ENCODE data around the gene CACNA1S. TPM values are rescaled to one million over a fixed set of nuclear protein-coding genes. Genes with fewer than 3 reads are reported as not detected.
A peak's percentile ranks its signal among the peaks of the same experiment; 100 is the strongest.

The CACNA1S gene
- polyA plus RNA-seq, 1 of the 3 experiments (the other 2 are of a cell fraction) = not detected

- no peak for DNase-seq
- Histone ChIP-seq H3K4me1 (ENCODE audit: control insufficient read depth in 1 of 2, insufficient read depth in 2 of 2, low read depth in 1 of 2, low read length in 1 of 2) (peaks cover 9 to 19% of the 10 kb centered on the region in 2 experiments; a peak in 2 of 4 replicates), H3K9me3 (no peaks in the 10 kb centered on the region), H2AFZ (ENCODE audit: low read depth) (no peak overlapping the region), H4K20me1 (ENCODE audit: insufficient read depth) (peaks cover 9% of the 10 kb centered on the region; the same call in 1 of the 2 replicates), H3F3A (replicated peaks; ENCODE audit: insufficient read depth) (peaks cover 19% of the 10 kb centered on the region), H3K27ac (ENCODE audit: low read depth in 2 of 2, low read length in 1 of 2) (peak overlapping the region in 1 of 2 experiments; percentile 76; a peak in 1 of 4 replicates), H3K27me3 (ENCODE audit: insufficient read depth) (no peaks in the 10 kb centered on the region), H3K9ac (no peak overlapping the region), H3K4me2 (peak overlapping the region; percentile 32; the same call in 1 of the 2 replicates), H3K9me2 (no peaks in the 10 kb centered on the region), H3K4me3 (ENCODE audit: low read depth in 2 of 2, low read length in 1 of 2) (no peak overlapping the region), H3K36me3 (replicated peaks in 1 of 2; ENCODE audit: control insufficient read depth in 1 of 2, insufficient read depth in 2 of 2, low read length in 1 of 2) (peaks cover 8 to 57% of the 10 kb centered on the region in 2 experiments), H3K79me2 (ENCODE audit: insufficient read depth) (no peaks in the 10 kb centered on the region)
- TF ChIP-seq FOSL2 (IDR thresholded peaks at IDR 0.05; ENCODE audit: borderline replicate concordance, low read depth) (no peak), TCF12 (IDR thresholded peaks at IDR 0.05) (no peak), CHD2 (IDR thresholded peaks at IDR 0.05; ENCODE audit: low read length, partially characterized antibody) (no peak), MXI1 (IDR thresholded peaks at IDR 0.05; ENCODE audit: low read depth, low read length) (no peak), NRF1 (IDR thresholded peaks at IDR 0.05; ENCODE audit: low read depth, low read length) (no peak), RCOR1 (IDR thresholded peaks at IDR 0.05; ENCODE audit: low read length) (no peak), EZH2phosphoT487 (IDR thresholded peaks at IDR 0.05; ENCODE audit: borderline replicate concordance, low read depth) (no peak)
- TF ChIP-seq, protein P1, sequence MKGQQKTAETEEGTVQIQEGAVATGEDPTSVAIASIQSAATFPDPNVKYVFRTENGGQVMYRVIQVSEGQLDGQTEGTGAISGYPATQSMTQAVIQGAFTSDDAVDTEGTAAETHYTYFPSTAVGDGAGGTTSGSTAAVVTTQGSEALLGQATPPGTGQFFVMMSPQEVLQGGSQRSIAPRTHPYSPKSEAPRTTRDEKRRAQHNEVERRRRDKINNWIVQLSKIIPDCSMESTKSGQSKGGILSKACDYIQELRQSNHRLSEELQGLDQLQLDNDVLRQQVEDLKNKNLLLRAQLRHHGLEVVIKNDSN (IDR thresholded peaks at IDR 0.05; ENCODE audit: borderline replicate concordance, low read depth) = no peak
- TF ChIP-seq, protein P2, sequence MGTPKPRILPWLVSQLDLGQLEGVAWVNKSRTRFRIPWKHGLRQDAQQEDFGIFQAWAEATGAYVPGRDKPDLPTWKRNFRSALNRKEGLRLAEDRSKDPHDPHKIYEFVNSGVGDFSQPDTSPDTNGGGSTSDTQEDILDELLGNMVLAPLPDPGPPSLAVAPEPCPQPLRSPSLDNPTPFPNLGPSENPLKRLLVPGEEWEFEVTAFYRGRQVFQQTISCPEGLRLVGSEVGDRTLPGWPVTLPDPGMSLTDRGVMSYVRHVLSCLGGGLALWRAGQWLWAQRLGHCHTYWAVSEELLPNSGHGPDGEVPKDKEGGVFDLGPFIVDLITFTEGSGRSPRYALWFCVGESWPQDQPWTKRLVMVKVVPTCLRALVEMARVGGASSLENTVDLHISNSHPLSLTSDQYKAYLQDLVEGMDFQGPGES (IDR thresholded peaks at IDR 0.05; ENCODE audit: low read depth, low read length) = no peak
- 94% methylated on average over 8 of the region's 8 CpGs for WGBS (ENCODE audit: low lambda C conversion rate)
- CTCF ChIA-PET = interaction anchor here (1.0 to 2.0 kb wide), 3 partner anchors 13 to 22 kb away, joined by 3 to 13 read pairs (median 6); no protein-coding TSS in a partner anchor
- POLR2A ChIA-PET = no interaction called here
Measured at GRCh38 chr1:201136355-201137023, 24.3 kb upstream of the CACNA1S start.

DNA sequence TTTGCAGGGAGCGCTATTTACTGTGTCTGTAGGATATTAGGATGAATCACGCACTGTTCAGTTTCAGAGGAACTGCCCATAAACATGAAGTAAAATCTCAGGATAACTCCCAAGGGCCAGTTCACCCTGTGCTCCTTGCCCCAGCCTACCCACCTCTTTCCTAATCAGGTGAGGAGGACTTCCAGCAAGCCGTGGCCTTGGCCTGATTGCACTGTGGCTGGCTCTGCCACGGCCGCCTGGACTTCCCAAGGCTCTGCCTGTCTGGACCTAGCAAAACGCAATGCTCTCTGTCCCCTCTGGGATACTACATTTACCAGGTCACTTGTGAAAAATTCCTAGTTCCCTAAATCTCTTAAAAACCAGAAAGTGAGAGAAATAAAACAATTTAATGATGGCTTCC is 22.2 kb upstream of the CACNA1S start:
- H3K36me3 ChIP-seq (replicated peaks in 1 of 2; ENCODE audit: control insufficient read depth in 1 of 2, insufficient read depth in 2 of 2, low read length in 1 of 2) = peaks cover 8 to 38% of the 10 kb centered on the region in 2 experiments
- no peak overlapping the region for H3K27ac ChIP-seq (ENCODE audit: low read depth in 2 of 2, low read length in 1 of 2)
- ChIA-PET POLR2A (no interaction called here), CTCF (interaction anchor here (1.0 to 1.4 kb wide), 2 partner anchors 15 to 16 kb away, joined by 3 read pairs; no protein-coding TSS in a partner anchor)
- no peak overlapping the region for H2AFZ ChIP-seq (ENCODE audit: low read depth)
- peaks cover 19% of the 10 kb centered on the region for H3F3A ChIP-seq (replicated peaks; ENCODE audit: insufficient read depth)
- H3K4me2 ChIP-seq = no peak overlapping the region
- H3K4me1 ChIP-seq (ENCODE audit: control insufficient read depth in 1 of 2, insufficient read depth in 2 of 2, low read depth in 1 of 2, low read length in 1 of 2) = peaks cover 0 to 19% of the 10 kb centered on the region in 2 experiments; a peak in 1 of 4 replicates
- no peak for TF ChIP-seq GABPA (IDR thresholded peaks at IDR 0.05; ENCODE audit: low read depth)
- no peaks in the 10 kb centered on the region for H3K9me3 ChIP-seq
- H3K79me2 ChIP-seq (ENCODE audit: insufficient read depth) = no peaks in the 10 kb centered on the region
- DNase-seq = no peak
- no peak overlapping the region for H3K4me3 ChIP-seq (ENCODE audit: low read depth in 2 of 2, low read length in 1 of 2)
- no peaks in the 10 kb centered on the region for H3K9me2 ChIP-seq
- H3K27me3 ChIP-seq (ENCODE audit: insufficient read depth) = no peaks in the 10 kb centered on the region
- WGBS (ENCODE audit: low lambda C conversion rate) = 92% methylated on average over 6 of the region's 6 CpGs
- H4K20me1 ChIP-seq (ENCODE audit: insufficient read depth) = peaks cover 9% of the 10 kb centered on the region; the same call in 1 of the 2 replicates
- no peak overlapping the region for H3K9ac ChIP-seq

All from SK-N-SH (cell line).